ELF-1 (cell line): ENCODE data around the gene ELOVL4.
A peak's percentile ranks its signal among the peaks of the same experiment; 100 is the strongest.

ENCODE experiments used
- DNase-seq: peaks from one replicate; pipeline ENCODE4 v3.0.0-alpha.2; 2016; ENCODE audit warnings: low read depth, low spot score

ELOVL4 gene

GRCh38 chr6:79913369-79913768 is 34.0 kb downstream of the ELOVL4 start:
- no peak for DNase-seq

- DNase-seq, result no peak
Measured at GRCh38 chr6:79911992-79912391, 35.4 kb downstream of the ELOVL4 start.

GRCh38 chr6:79909517-79909916 is 37.8 kb downstream of the ELOVL4 start:
- no peak for DNase-seq

GRCh38 chr6:79902046-79902445 is 45.3 kb downstream of the ELOVL4 start:
- no peak for DNase-seq

- DNase-seq, result no peak
Measured at GRCh38 chr6:79898076-79898475, 49.3 kb downstream of the ELOVL4 start.

GRCh38 chr6:79896075-79896449 is 51.3 kb downstream of the ELOVL4 start:
- DNase-seq, result no peak

- DNase-seq, result no peak
Measured at GRCh38 chr6:79895382-79896074, 51.8 kb downstream of the ELOVL4 start.

- DNase-seq, result no peak
Measured at GRCh38 chr6:79894939-79895338, 52.4 kb downstream of the ELOVL4 start.

GRCh38 chr6:79888587-79888986 is 58.8 kb downstream of the ELOVL4 start:
- DNase-seq, result no peak

GRCh38 chr6:79878142-79878748 is 69.1 kb downstream of the ELOVL4 start:
- no peak for DNase-seq

GRCh38 chr6:79874531-79875134 is 72.7 kb downstream of the ELOVL4 start:
- no peak for DNase-seq

- no peak for DNase-seq
Measured at GRCh38 chr6:79872986-79873385, 74.4 kb downstream of the ELOVL4 start.

- DNase-seq, result no peak
Measured at GRCh38 chr6:79872303-79872702, 75.0 kb downstream of the ELOVL4 start.

- peak; percentile 87 for DNase-seq
Measured at GRCh38 chr6:79869600-79870084, 77.7 kb downstream of the ELOVL4 start.

- DNase-seq, result no peak
Measured at GRCh38 chr6:79869184-79869583, 78.2 kb downstream of the ELOVL4 start.

GRCh38 chr6:79868098-79868722 is 79.1 kb downstream of the ELOVL4 start:
- DNase-seq, result peak; percentile 87
